GM21360 (cell line): ENCODE measurements around the gene UBE2J1.
"Not testable (repeated sequence)": the region's sequence is repeated elsewhere in the genome, so short reads cannot be mapped to it uniquely, and the experiment has no call there.

Source experiments
- ATAC-seq: cut with Tn5 transposase; IDR thresholded peaks from one replicate; pipeline ENCODE4 v1.9.1; 2021; ENCODE audit warnings: mild to moderate bottlenecking, moderate library complexity; ENCODE audit not compliant: unreplicated experiment

The UBE2J1 gene, protein sequence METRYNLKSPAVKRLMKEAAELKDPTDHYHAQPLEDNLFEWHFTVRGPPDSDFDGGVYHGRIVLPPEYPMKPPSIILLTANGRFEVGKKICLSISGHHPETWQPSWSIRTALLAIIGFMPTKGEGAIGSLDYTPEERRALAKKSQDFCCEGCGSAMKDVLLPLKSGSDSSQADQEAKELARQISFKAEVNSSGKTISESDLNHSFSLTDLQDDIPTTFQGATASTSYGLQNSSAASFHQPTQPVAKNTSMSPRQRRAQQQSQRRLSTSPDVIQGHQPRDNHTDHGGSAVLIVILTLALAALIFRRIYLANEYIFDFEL

DNA sequence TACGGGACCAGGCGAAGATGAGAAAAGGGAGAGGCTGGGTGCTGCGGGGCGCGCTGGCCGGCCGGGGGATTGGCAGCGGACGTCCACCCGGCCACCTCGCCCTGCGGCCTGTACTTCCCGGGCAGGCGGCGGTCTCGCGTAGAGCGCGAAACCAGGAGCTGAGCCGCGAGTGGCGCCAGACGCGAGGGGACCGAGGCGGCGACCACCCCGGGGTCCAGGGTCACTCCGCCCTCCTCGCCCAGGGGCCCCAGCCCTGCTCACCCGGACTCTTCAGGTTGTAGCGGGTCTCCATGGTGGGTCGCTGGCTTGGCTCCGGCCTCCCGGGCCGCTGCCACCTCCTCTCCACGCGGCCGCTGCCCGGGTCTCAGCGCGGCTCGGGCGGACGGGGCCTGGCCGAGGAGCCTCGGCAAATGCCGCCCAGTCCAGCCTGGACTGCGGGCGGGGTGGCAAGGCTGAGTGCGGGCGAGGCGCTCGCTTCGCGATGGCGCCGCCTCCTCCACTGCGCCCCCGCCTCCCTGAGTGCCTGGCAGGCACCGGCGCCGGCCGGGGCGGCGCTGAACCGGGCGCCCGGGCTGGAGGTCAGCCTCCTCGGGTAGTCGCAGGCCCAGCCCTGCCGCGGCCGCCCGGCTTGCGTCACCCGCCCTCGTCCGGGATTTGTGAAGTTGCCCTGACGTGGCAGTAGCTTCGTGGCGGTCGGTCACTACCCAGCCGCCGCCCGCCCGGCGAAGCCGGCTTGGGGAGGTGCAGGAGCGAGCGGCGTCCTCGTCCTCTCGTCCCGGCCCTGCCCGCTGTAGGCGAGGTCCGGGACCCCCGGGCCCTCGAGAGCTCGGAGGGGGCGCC lies at the start of gene UBE2J1:
Gene UBE2J1 (minus strand): TSS at position 445 of the 840 bp plus-strand sequence. CDS start 153 bp downstream, at position 292.
- peak; percentile 38 for ATAC-seq

DNA sequence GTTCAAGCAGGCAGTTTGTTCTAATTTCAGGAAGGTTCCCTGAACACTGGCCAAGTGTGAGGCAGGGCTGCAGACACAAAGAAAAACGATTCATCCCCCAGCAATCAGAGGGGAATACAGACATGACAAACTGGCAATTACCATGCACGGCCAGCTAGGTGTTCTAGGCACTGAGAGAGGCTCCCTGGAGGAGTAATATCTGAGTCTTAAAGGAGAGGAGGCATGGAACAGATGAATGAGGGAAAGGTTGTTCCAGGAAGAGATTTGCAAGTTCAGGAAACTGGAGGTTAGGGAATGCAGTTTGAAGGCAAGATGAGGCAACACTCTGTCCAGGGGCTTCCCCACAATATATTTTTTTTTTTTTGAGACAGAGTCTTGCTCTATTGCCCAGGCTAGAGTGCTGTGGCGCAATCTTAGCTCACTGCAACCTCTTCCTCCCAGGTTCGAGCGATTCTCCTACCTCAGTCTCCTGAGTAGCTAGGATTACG lies 48.4 kb upstream of the UBE2J1 start:
- ATAC-seq: no peak

DNA sequence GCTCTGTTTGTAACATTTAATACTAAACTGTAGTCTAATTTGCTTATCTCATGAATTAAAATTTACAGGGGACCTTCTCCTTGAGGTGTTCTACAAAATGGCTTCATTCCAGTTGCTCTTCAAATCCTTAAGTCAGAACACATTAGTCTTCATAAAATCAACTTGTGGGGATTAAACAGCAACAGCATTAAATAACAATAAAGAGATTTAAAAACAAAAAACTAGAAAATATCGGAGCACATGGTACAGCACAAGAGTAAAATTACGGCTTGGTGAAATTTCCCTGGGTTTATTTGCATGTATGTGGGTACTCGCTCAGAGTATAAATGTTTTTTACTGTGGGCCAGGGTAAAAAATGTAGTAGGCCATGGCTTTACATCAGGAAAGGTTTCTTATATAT lies 47.5 kb upstream of the UBE2J1 start:
- ATAC-seq: no peak

DNA sequence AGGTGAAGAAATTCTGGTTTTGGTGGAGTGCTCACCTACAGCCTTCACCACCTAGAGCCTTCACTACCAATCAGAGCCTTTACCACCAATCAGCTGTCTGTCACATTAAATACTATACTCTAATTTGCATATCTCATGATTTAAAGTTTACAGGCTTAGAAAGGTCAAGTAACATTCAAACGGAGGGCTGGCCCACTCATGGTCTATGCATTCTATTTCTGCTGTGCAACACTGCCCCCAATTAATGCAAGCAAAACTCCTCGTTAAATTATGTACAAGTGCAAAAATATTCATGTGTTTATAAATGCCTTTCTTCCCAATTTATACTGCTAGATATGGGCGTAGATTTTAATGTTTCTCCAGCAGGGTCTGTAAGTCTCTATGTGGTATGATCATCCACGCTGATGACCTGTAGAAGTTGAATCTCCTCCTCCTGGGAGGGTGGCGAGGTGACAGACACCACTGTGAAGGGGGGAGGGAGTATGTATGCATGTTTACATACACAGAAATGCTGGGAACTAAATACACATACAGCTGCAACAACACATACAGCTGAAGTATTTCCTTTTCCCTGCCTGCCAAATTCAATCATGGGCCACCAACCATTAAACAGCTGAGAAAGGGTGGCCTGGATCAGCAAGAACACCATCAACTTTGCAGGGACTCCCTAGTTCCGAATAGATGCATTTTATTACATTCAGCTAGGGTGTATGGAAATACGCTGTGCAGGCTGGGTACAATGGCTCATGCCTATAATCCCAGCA lies 46.4 kb upstream of the UBE2J1 start:
- ATAC-seq: no peak

DNA sequence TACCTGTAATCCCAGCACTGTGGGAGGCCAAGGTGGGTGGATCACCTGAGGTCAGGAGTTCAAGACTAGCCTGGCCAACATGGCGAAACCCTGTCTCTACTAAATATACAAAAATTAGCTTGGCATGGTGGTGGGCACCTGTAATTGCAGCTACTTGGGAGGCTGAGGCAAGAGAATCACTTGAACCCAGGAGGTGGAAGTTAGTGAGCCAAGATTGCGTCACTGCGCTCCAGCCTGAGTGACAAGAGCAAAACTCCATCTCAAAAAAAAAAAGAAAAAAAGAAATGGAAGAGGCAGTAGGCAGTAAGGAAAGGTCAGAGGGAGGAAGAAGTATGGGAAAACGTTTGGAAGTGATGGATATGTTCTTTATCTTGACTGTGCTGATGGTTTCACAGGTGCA lies 45.4 kb upstream of the UBE2J1 start:
- not testable (repeated sequence) for ATAC-seq

DNA sequence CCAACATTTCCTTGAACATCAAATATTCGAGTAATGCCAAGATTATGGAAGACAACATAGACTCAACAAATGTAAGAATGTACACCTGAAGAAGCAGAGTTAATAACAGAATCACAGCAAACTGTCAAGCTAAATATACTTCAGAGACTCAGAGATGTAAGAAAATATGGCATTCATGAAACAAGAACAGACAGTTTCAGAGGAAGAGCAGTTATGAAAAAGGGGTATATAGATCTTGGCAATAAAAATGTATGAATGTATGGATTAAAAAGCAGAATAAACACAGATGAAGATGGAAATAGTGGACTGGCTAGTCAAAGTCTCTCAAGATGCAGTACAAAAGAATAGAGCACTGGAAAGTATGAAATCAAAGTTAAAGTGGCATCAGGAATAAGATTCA lies 41.1 kb upstream of the UBE2J1 start:
- ATAC-seq: no peak

DNA sequence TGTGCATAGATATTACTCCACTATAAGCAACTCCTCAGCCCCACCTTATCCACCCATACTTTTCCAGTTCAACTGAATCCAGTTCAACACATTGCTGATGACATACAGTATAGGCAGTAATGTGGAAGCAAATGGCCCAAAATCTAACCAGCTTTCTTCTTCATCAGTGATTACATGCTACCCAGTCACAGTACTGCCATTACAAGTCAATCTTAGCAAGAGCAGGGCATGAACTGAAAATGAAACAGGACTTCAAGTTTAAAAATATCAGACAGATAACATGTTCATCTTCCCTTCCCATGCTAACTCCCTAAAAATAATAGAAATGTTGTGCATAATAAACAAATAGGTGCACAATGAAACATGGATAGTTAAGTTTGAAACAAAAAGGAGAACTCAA lies 40.3 kb upstream of the UBE2J1 start:
- no peak for ATAC-seq

DNA sequence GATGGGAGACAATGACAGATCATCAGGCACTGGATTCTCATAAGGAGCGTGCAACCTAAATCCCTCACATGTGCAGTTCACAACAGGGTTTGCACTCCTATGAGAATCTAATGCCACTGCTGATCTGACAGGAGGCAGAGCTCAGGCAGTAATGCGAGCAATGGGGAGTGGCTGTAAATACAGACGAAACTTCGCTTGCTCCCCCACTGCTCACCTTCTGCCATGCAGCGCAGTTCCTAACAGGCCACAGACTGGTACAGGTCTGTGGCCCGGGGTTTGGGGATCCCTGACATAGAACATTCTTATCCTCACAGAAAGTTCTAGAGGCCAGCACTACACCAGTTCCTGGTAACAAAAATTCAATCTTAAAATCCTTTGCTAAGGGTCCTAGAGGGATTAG lies 36.3 kb upstream of the UBE2J1 start:
- ATAC-seq: no peak

DNA sequence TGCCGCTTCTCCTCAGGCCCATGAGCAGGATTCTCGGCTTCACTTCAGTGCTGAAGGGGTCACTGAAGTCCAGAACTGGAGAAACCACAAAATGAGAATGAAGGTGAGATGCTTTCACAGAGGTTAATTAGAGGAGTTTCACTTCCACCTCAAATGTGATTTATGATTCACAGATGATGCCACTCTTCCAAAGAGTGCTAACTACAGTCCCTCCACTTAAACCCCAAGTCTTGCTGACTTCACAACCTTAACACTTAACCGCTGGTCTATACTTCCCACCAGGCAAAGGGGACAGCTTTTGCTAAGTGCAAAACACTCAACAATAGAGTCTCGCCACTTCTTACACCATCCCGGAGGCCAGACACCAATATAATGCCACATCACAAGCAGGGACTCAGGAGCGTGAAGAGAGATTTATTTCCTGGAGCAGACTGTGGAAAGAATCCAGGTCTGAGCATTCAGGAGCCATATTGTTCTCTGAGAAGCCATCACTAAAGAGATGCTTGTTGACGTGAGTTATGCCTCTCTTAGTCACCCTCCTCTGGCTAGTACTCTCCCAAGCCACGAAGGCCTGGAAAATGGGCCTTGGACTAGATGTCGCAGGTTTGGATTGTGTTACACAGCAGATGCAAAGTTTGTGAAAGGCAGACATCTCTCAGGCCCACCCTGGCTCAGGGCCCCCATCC lies 35.1 kb upstream of the UBE2J1 start:
- peak; percentile 95 for ATAC-seq

DNA sequence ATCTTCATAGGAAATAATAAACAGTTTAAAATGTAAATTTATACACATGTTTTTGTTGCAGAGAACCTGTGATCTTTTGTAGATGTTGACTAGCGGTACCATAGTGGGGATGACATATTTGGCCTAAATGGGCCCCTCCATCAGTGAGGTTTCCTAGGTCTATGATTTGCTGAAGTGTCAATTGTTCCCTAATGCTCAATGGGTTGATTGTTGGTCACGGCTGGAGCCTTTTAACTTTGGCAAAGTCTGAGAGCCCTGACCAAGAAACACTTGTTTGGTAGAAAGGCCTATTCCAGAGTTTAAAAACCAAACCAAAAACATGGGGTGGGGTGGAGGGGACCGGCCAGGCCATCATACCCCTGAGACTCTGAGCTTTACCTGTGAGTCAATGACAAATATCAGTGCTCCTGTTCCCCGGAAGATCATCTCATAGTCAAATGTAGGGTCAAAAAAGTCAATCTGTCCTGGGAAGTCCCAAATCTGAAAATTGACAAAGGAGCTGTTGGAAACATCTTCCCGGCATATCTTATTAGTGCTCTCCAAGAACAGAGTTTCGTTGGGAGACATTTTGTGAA lies 34.5 kb upstream of the UBE2J1 start:
- no peak for ATAC-seq

DNA sequence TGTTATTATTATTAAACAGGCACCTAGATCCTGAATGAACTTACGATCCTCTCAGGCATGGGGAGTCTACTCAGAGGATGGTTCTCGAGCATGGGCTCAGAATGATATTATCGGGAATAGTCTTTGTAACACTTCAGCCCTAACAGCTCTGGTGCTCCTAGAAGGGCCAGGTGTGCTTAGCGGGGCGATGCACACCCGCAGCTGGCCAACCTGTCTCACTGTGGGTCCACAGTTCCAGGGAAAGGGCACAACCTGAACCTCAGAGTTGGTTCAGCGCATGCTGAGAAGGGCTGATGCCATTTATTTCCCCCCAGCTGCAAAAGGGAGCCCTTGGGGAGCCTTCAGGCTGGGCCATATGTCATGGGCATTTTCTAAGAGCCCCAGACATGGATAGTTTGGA lies 33.3 kb upstream of the UBE2J1 start:
- no peak for ATAC-seq

DNA sequence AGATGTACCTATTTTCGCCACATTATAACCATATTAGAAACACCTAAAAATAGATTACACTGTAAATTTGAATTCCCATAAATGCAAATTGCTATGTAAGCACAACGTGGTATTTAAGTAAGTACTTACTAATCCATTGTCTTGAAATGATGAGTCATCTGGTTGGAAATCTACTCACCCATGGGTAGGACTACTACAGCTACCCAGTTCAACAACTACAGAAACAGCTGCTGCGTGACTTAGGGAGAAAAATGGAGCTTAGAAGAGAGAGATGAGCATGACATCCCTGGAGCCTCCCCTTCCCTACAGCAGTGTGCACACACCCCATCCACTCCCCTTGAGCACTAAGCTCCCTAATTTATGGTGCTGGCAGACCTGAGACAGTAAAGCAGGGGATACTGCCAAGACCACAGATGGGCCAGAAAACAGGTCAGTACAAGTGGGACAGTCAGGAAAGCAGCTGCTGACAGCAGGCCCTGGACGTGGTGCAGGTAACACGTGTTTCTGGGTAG lies 32.7 kb upstream of the UBE2J1 start:
- ATAC-seq: no peak

DNA sequence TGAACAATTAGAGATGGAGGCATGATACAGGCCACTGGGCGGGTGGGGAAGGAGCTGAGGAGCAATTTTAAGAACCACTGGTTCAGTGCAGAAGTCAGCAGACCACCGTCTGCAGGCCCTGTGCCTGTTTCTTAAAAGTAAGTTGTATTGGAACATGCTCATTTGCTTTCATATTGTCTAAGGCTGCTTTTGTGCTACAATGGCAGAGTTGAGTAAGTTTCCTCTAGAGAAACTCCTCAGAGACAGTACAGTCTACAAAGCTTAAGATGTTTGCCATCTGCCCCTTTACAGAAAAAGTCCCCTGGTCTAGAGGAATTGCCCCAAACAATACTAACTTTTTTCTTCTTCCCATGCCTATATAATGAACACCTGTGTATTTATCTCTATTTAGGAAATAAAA lies 28.5 kb upstream of the UBE2J1 start:
- no peak for ATAC-seq

DNA sequence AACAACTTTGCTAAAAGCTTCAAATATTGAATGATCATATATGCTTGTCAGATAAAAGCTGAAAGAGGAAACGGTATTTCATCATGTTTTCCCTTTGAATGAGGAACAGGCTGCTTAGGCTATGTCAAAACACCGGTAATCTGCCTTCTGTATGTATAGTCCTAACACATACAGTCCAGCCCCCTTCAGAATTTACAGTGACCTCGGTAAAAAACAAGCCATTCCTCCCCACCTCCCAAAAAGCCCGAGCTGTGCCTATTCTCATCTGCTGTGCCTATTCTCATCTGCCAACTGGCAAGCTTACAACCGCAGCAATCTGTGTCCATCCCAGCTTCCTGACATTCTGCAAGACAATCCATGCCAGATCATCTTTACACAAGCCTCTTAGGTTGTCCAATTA lies 26.8 kb upstream of the UBE2J1 start:
- ATAC-seq: no peak

DNA sequence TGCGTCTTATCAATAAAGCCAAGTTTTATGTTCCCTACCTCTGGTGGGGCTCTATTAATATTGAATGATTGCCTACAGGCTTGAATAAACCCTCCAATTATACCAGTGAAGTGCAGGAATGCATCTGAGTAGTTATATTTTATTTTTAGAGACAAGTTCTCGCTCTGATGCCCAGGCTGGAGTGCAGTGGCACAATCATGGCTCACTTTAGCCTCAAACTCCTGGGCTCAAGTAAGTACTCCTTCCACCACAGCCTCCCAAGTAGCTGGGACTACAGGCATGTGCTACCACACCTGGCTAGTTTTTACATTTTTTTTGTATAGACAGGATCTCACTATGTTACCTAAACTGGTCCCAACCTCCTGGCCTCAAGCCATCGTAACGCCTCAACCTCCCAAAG lies 26.1 kb upstream of the UBE2J1 start:
- no peak for ATAC-seq

DNA sequence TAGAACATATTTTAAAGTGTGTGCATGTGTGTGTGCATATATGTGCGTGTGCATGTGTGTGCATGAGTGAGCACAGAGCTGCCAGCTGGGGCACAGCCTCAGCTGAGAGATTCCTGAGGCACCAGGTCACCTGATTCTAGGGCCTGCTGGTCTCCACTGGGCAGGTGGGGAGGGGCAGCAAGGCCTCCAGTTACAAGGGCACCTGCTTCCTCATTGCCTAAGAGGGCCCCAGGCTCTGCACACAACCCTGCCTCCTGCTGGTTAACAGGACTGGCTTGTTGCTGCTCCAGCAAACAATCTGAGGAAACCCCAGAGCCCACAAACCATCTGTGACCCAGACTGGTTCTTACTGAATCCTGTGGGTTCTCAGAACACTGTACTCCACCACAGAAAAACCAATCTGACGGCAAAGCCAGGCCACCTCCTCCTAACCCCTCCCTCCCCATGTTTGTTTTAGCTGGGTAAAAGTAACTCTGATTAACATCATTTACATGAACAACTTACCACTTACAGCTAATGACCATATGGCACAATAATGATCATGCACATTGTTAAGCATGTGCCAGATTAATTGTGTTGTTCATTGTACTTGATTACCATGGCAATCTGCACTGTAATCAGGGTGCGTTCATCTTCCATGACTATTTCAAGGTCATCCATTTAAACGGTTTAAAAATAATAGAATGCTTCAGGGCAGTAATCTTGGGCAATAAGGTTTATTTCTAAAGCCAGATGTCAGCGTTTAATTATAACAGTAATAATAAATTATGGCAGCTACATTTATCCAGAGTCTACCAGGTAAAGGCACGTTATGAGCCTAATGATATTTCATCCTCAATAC lies 23.1 kb upstream of the UBE2J1 start:
- peak; percentile 70 for ATAC-seq

DNA sequence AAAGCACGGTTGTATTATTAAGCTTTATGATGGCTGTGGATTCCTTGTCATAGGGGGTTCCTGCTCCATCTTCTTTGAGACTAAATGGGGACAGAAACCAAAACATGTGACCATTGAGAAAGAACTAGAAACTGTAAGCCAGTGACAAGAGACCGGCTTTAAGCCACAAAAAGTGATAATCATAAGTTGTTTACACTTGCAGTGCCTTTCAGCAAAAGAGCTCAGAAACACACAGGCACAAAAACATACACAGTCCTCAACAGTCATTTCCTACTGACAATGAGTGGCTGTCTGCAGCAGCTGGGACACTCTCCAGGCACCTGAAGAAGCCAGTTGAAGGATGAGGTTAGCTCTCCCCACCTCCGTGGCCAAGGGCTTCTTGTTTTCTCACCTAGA lies 20.0 kb upstream of the UBE2J1 start:
- peak; percentile 36 for ATAC-seq

DNA sequence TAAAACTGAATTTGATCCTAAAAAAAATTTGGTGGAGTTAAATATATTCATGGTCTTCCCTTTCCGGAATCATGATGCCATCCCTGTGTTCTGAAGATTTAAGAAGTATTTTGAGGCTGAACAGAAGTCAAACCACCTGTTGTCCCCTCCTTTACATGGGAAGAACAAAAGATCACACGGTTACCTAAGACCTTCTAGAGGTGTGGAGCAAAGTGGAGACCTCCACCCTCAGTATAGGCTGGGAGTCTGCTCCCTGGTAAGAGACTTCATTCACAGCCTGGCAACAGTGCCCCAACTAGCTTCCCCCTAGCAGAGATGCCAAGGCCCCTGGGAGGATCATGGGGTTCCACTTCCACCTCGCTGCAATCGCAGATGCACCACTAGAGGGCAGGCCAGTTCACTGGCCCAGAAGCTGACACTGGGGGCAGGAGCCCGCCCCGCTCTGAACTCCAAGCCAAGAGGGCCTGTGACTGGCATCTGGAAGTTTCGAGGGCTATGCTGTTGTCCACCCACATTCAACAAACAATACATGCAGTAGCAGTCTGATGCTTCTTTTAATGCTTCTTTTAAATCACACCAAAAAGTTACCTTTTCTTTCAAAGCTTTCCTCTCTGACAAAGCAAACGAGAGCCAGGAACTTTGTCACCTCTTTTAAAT lies 19.5 kb upstream of the UBE2J1 start:
- peak; percentile 70 for ATAC-seq

DNA sequence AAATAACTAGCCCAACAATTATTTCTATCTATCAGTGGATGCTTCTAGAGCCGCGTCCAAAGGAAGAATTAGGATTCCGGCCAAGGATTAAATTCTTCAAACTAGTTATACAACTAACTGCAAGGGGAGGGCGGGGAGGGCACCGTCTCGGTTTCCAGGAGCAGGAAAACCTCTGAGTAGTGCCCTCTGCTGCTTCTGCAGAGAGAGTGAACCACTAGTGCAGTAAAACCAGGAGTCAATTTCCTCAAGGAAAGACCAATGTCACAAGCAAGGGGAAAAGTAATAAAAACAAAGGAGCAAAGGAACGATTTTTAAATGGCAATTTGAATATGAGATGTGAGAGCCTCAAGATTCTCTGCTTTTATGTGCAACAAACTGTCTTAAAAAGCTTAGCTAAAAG lies 16.5 kb upstream of the UBE2J1 start:
- ATAC-seq: no peak
